OCI-LY3 (cell line): ENCODE results near the gene AGBL1.

Experiments used
- EZH2phosphoT487 ChIP-seq: fragments of 200-600 bp; shearing (Covaris generic); IDR thresholded peaks from 2 replicates; pipeline ENCODE4 v1.6.1; 2018; ENCODE audit warnings: antibody characterized with exemption, mixed run types, low read depth
- TF ChIP-seq, protein P1 (sequence below): fragments of 200-600, 300-600 bp; sonication (generic); IDR thresholded peaks from 2 replicates; pipeline ENCODE4 v1.5.1; 2014; ENCODE audit warnings: antibody characterized with exemption, low read length, low read depth

DNA sequence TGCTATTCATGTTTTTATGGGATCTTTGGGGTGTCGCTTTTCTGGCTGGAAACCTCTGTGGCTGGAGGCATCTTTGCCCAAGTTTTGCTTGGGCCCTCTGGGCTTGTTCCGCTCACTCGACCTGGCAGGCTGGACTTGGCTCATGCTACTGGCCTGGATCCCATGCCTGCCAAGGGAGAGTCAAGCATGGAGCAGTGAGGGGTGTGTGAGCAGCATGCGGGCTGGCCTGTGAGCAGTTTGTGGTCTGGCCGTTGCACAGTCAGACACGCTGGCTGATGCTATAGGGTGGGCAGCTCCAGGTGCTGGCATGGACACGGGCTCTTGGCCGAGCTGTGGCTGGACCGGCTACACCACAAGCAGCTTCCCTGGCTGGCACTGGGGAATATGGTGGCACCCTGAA lies 491.1 kb downstream of the AGBL1 start:
- TF ChIP-seq, protein P1, sequence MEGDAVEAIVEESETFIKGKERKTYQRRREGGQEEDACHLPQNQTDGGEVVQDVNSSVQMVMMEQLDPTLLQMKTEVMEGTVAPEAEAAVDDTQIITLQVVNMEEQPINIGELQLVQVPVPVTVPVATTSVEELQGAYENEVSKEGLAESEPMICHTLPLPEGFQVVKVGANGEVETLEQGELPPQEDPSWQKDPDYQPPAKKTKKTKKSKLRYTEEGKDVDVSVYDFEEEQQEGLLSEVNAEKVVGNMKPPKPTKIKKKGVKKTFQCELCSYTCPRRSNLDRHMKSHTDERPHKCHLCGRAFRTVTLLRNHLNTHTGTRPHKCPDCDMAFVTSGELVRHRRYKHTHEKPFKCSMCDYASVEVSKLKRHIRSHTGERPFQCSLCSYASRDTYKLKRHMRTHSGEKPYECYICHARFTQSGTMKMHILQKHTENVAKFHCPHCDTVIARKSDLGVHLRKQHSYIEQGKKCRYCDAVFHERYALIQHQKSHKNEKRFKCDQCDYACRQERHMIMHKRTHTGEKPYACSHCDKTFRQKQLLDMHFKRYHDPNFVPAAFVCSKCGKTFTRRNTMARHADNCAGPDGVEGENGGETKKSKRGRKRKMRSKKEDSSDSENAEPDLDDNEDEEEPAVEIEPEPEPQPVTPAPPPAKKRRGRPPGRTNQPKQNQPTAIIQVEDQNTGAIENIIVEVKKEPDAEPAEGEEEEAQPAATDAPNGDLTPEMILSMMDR: no peak
- TF ChIP-seq EZH2phosphoT487: no peak
